Right cardiac atrium (tissue), 5 donors: ENCODE results near the gene MYO18B. TPM values are rescaled to one million over a fixed set of nuclear protein-coding genes. Genes with fewer than 3 reads are reported as not detected.

ENCODE experiments used
- ATAC-seq, 2 donors: fragments of 200-7000 bp; cut with Tn5 transposase; one replicate each; pipeline versions ENCODE4 v1.8.0 to v1.9.1; 2020; ENCODE audit warnings: moderate library complexity in 2 of 2, mild to moderate bottlenecking in 1 of 2
- DNase-seq, 3 donors: peaks; one replicate each; pipeline ENCODE4 v3.0.0-alpha.2; 2020
- H3K27ac ChIP-seq: one replicate; pipeline ENCODE4 v1.5.1; 2013; ENCODE audit warnings: mild to moderate bottlenecking, low read length, control low read depth, moderate library complexity
- H3K27me3 ChIP-seq: one replicate; pipeline ENCODE4 v1.6.1; 2013; ENCODE audit not compliant: control insufficient read depth, insufficient read depth
- H3K4me1 ChIP-seq: one replicate; pipeline ENCODE4 v1.6.1; 2013; ENCODE audit warnings: low read length; ENCODE audit not compliant: control insufficient read depth, insufficient read depth
- H3K4me3 ChIP-seq: one replicate; pipeline ENCODE4 v1.5.1; 2013; ENCODE audit warnings: low read length, control low read depth
- H3K9me3 ChIP-seq: one replicate; pipeline ENCODE4 v1.6.1; 2013; ENCODE audit warnings: low read length; ENCODE audit not compliant: control insufficient read depth
- WGBS: extraction: QIAGEN DNeasy Blood & Tissue Kit; methylation state at CpG from one replicate; pipeline ENCODE4 v1.1.7; 2013; 5-methylcytosine and 5-hydroxymethylcytosine counted together
- intact Hi-C, 4 donors: fragments of 100-400 bp; cut with DNase I; formaldehyde crosslinking; loops; one replicate each; pipeline versions ENCODE4 v1.11.0 to v1.14.0; 2022 to 2023
- polyA plus RNA-seq: library from polyadenylated mRNA; stranded (reverse); fragments of 200-250 nt; gene quantifications from one replicate; pipeline ENCODE4 v1.2.3, GENCODE V29; 2013
- total RNA-seq, 4 donors: library from RNA; stranded (reverse); fragmentation: NEBNext Ultra II Directional; extraction: Animal tissue kit (Norgen Biotek cat#: 25700); gene quantifications; one replicate each; pipeline ENCODE4 v1.2.1, GENCODE V29; 2021
- donor health status: healthy with polysubstance abuse.
- donor health status: DM: no; HTN: yes; CAD: no.
- donor health status: DM: no; HTN: no; CAD: no.
- donor health status: DM: no; HTN: yes; CAD: no; lungs with severe emphysema.
- donor health status: DM: yes; HTN: yes; CAD: no.

Gene MYO18B
- total and polyA plus RNA-seq, 5 donors: 74.5 to 184 (median 121) TPM

GRCh38 chr22:25804676-25805075 lies 62.7 kb downstream of the MYO18B start:
- ATAC-seq (no peak), DNase-seq (no peak)
- intact Hi-C loops: no loop called here

GRCh38 chr22:25806579-25806978 lies 64.6 kb downstream of the MYO18B start:
- WGBS: 71% methylated on average over 4 of the region's 4 CpGs
- Histone ChIP-seq H3K27ac (no peak overlapping the region), H3K27me3 (no peaks in the 10 kb centered on the region), H3K4me1 (no peaks in the 10 kb centered on the region), H3K4me3 (no peak overlapping the region), H3K9me3 (no peaks in the 10 kb centered on the region)
- DNase-seq (no peak), ATAC-seq (no peak)
- intact Hi-C loops: no loop called here

More at GRCh38 chr22:25804676-25805075, 62.7 kb downstream of the MYO18B start:
- Histone ChIP-seq H3K27me3 (no peaks in the 10 kb centered on the region), H3K4me3 (no peak overlapping the region), H3K27ac (no peak overlapping the region), H3K9me3 (no peaks in the 10 kb centered on the region), H3K4me1 (no peaks in the 10 kb centered on the region)
- WGBS: 89% methylated on average over 6 of the region's 6 CpGs

GRCh38 chr22:25814685-25815084 lies 72.7 kb downstream of the MYO18B start:
- Histone ChIP-seq H3K9me3 (no peaks in the 10 kb centered on the region), H3K4me3 (no peak overlapping the region), H3K27me3 (no peaks in the 10 kb centered on the region), H3K27ac (no peak overlapping the region), H3K4me1 (no peaks in the 10 kb centered on the region)
- intact Hi-C loops: no loop called here
- ATAC-seq (no peak), DNase-seq (no peak)
- WGBS: 82% methylated on average over 1 of the region's 1 CpG

- DNase-seq: no peak
- no peak overlapping the region for H3K4me3 ChIP-seq
- ATAC-seq: no peak
- H3K4me1 ChIP-seq: no peaks in the 10 kb centered on the region
- H3K27me3 ChIP-seq: no peaks in the 10 kb centered on the region
- no peaks in the 10 kb centered on the region for H3K9me3 ChIP-seq
- WGBS: 76% methylated on average over 2 of the region's 2 CpGs
- no peak overlapping the region for H3K27ac ChIP-seq
- intact Hi-C loops: no loop called here
Observed at GRCh38 chr22:25815561-25815960, 73.6 kb downstream of the MYO18B start.

GRCh38 chr22:25816522-25817059 lies 74.6 kb downstream of the MYO18B start:
- Histone ChIP-seq H3K9me3 (no peaks in the 10 kb centered on the region), H3K4me3 (no peak overlapping the region), H3K27me3 (no peaks in the 10 kb centered on the region), H3K4me1 (no peaks in the 10 kb centered on the region), H3K27ac (no peak overlapping the region)
- ATAC-seq (no peak), DNase-seq (no peak)
- 79% methylated on average over 7 of the region's 7 CpGs for WGBS
- intact Hi-C loops: no loop called here

- Histone ChIP-seq H3K27ac (no peak overlapping the region), H3K9me3 (no peaks in the 10 kb centered on the region), H3K4me1 (no peaks in the 10 kb centered on the region), H3K27me3 (no peaks in the 10 kb centered on the region), H3K4me3 (no peak overlapping the region)
- intact Hi-C loops: no loop called here
- WGBS: 79% methylated on average over 5 of the region's 5 CpGs
- ATAC-seq: no peak
- DNase-seq: no peak
Observed at GRCh38 chr22:25817092-25817943, 75.3 kb downstream of the MYO18B start.

GRCh38 chr22:25818541-25818940 lies 76.6 kb downstream of the MYO18B start:
- intact Hi-C loops: no loop called here
- Histone ChIP-seq H3K4me1 (no peaks in the 10 kb centered on the region), H3K4me3 (no peak overlapping the region), H3K9me3 (no peaks in the 10 kb centered on the region), H3K27me3 (no peaks in the 10 kb centered on the region), H3K27ac (no peak overlapping the region)
- 84% methylated on average over 4 of the region's 4 CpGs for WGBS
- DNase-seq (no peak), ATAC-seq (no peak)

- H3K9me3 ChIP-seq: no peaks in the 10 kb centered on the region
- DNase-seq: no peak
- H3K27me3 ChIP-seq: no peaks in the 10 kb centered on the region
- no peak overlapping the region for H3K27ac ChIP-seq
- 86% methylated on average over 6 of the region's 6 CpGs for WGBS
- no peak overlapping the region for H3K4me3 ChIP-seq
- ATAC-seq: no peak
- no peaks in the 10 kb centered on the region for H3K4me1 ChIP-seq
- intact Hi-C loops: no loop called here
Observed at GRCh38 chr22:25822344-25822743, 80.4 kb downstream of the MYO18B start.

GRCh38 chr22:25823276-25823675 lies 81.3 kb downstream of the MYO18B start:
- intact Hi-C loops: no loop called here
- Histone ChIP-seq H3K4me3 (no peak overlapping the region), H3K9me3 (no peaks in the 10 kb centered on the region), H3K4me1 (no peaks in the 10 kb centered on the region), H3K27ac (no peak overlapping the region), H3K27me3 (no peaks in the 10 kb centered on the region)
- no peak for DNase-seq
- no peak for ATAC-seq
- WGBS: 63% methylated on average over 15 of the region's 15 CpGs

- 60% methylated on average over 7 of the region's 7 CpGs for WGBS
- no peak overlapping the region for H3K4me3 ChIP-seq
- DNase-seq (no peak), ATAC-seq (no peak)
- H3K9me3 ChIP-seq: no peaks in the 10 kb centered on the region
- no peak overlapping the region for H3K27ac ChIP-seq
- H3K4me1 ChIP-seq: no peaks in the 10 kb centered on the region
- H3K27me3 ChIP-seq: no peaks in the 10 kb centered on the region
- intact Hi-C loops: no loop called here
Observed at GRCh38 chr22:25824828-25825423, 82.9 kb downstream of the MYO18B start.

- no peaks in the 10 kb centered on the region for H3K4me1 ChIP-seq
- no peak for DNase-seq
- WGBS: 70% methylated on average over 9 of the region's 9 CpGs
- H3K4me3 ChIP-seq: no peak overlapping the region
- H3K9me3 ChIP-seq: no peaks in the 10 kb centered on the region
- H3K27ac ChIP-seq: no peak overlapping the region
- intact Hi-C loops: no loop called here
- no peak for ATAC-seq
- no peaks in the 10 kb centered on the region for H3K27me3 ChIP-seq
Observed at GRCh38 chr22:25827415-25827814, 85.4 kb downstream of the MYO18B start.
